WTC11 (cell line): ENCODE data around the gene GRAMD1B. TPM values are rescaled to one million over a fixed set of nuclear protein-coding genes. Genes with fewer than 3 reads are reported as not detected.
A peak's percentile ranks its signal among the peaks of the same experiment; 100 is the strongest.
"Not testable (repeated sequence)": the region's sequence is repeated elsewhere in the genome, so short reads cannot be mapped to it uniquely, and the experiment has no call there.

Source experiments
- ATAC-seq: fragments of 200-7000 bp; cut with Tn5 transposase; 2 replicates; pipeline ENCODE4 v1.10.0; 2021; ENCODE audit warnings: mild to moderate bottlenecking, moderate library complexity
- CTCF ChIA-PET: fragments of 300-600 bp; sonication (Branson Sonifier 250); formaldehyde crosslinking; loops from one replicate; lab custom pipeline; 2021; ENCODE audit warnings: antibody characterized with exemption; lab: Charles Lee
- POLR2A ChIA-PET: fragments of 350-600 bp; sonication (Branson Sonifier 250); formaldehyde crosslinking; loops from one replicate; lab custom pipeline; 2021; ENCODE audit warnings: antibody characterized with exemption; lab: Charles Lee
- DNase-seq: peaks from one replicate; pipeline ENCODE4 v3.0.0; 2021; ENCODE audit warnings: low spot score
- H3K27ac Mint-ChIP-seq: 2 replicates; pipeline ENCODE4 v1.8.0; 2021; ENCODE audit warnings: mixed read lengths
- H3K27me3 Mint-ChIP-seq: 2 replicates; pipeline ENCODE4 v1.8.0; 2021; ENCODE audit warnings: low read depth, mild to moderate bottlenecking, moderate library complexity, mixed read lengths
- H3K36me3 Mint-ChIP-seq: 2 replicates; pipeline ENCODE4 v1.8.0; 2021; ENCODE audit warnings: mixed read lengths
- H3K4me1 Mint-ChIP-seq: 2 replicates; pipeline ENCODE4 v1.8.0; 2022; ENCODE audit warnings: mixed read lengths
- H3K4me3 Mint-ChIP-seq: 2 replicates; pipeline ENCODE4 v1.8.0; 2021; ENCODE audit warnings: mild to moderate bottlenecking, moderate library complexity, mixed read lengths
- H3K9me3 Mint-ChIP-seq: 2 replicates; pipeline ENCODE4 v1.8.0; 2021; ENCODE audit warnings: mixed read lengths
- EMX1 ChIP-seq: fragments of 250-450 bp; sonication (Bioruptor Pico); IDR thresholded peaks from 2 replicates; pipeline ENCODE4 v1.8.0; 2021; ENCODE audit warnings: mild to moderate bottlenecking
- GABPB1 ChIP-seq: sonication (generic); formaldehyde crosslinking; IDR thresholded peaks from 2 replicates; pipeline ENCODE4 v1.8.1; 2023; ENCODE audit warnings: mild to moderate bottlenecking, missing genetic modification reagents
- GTF2I ChIP-seq: fragments of 250-450 bp; sonication (Bioruptor Pico); conservative IDR thresholded peaks from 2 replicates; pipeline ENCODE4 v1.4.0; 2021; ENCODE audit warnings: mild to moderate bottlenecking
- NFATC4 ChIP-seq: fragments of 250-450 bp; sonication (Bioruptor Pico); IDR thresholded peaks from 2 replicates; pipeline ENCODE4 v1.9.0; 2021; ENCODE audit warnings: mild to moderate bottlenecking
- NR3C1 ChIP-seq: sonication (generic); formaldehyde crosslinking; conservative IDR thresholded peaks from 2 replicates; pipeline ENCODE4 v1.8.1; 2023; ENCODE audit warnings: low read depth, mild to moderate bottlenecking, missing genetic modification reagents
- SP1 ChIP-seq: sonication (generic); formaldehyde crosslinking; conservative IDR thresholded peaks from 2 replicates; pipeline ENCODE4 v1.8.1; 2022; ENCODE audit warnings: missing genetic modification reagents
- ZNF138 ChIP-seq: sonication (generic); formaldehyde crosslinking; conservative IDR thresholded peaks from 2 replicates; pipeline ENCODE4 v1.8.1; 2022; ENCODE audit warnings: mild to moderate bottlenecking, moderate library complexity, missing genetic modification reagents
- ZNF671 ChIP-seq: fragments of 250-450 bp; sonication (Bioruptor Pico); IDR thresholded peaks from 2 replicates; pipeline ENCODE4 v1.8.0; 2021; ENCODE audit warnings: mild to moderate bottlenecking
- total RNA-seq: library from RNA; stranded (reverse); gene quantifications from 3 replicates; pipeline ENCODE4 v1.2.3, GENCODE V29; 2021
- TF ChIP-seq, protein P1 (sequence below): sonication (generic); formaldehyde crosslinking; IDR thresholded peaks from 2 replicates; pipeline ENCODE4 v1.8.0; 2022; ENCODE audit warnings: mild to moderate bottlenecking, missing genetic modification reagents
- TF ChIP-seq, protein P2 (sequence below): sonication (generic); formaldehyde crosslinking; IDR thresholded peaks from 2 replicates; pipeline ENCODE4 v1.8.0; 2023; ENCODE audit warnings: missing genetic modification reagents
- TF ChIP-seq, protein P3 (sequence below): sonication (generic); formaldehyde crosslinking; IDR thresholded peaks from 2 replicates; pipeline ENCODE4 v1.8.0; 2022; ENCODE audit warnings: mild to moderate bottlenecking, missing genetic modification reagents
- TF ChIP-seq, protein P4 (sequence below): sonication (generic); formaldehyde crosslinking; IDR thresholded peaks from 2 replicates; pipeline ENCODE4 v1.8.1; 2022; ENCODE audit warnings: low read depth, mild to moderate bottlenecking, moderate library complexity, missing genetic modification reagents, borderline replicate concordance
- TF ChIP-seq, protein P5 (sequence below): sonication (generic); formaldehyde crosslinking; IDR thresholded peaks from 2 replicates; pipeline ENCODE4 v1.8.0; 2022; ENCODE audit warnings: missing genetic modification reagents
- TF ChIP-seq, protein P6 (sequence below): sonication (generic); formaldehyde crosslinking; IDR thresholded peaks from 2 replicates; pipeline ENCODE4 v1.8.1; 2022; ENCODE audit warnings: missing genetic modification reagents, borderline replicate concordance

The GRAMD1B gene
- total RNA-seq, 1 experiment from 2014 or later, result 31.5 TPM

DNA sequence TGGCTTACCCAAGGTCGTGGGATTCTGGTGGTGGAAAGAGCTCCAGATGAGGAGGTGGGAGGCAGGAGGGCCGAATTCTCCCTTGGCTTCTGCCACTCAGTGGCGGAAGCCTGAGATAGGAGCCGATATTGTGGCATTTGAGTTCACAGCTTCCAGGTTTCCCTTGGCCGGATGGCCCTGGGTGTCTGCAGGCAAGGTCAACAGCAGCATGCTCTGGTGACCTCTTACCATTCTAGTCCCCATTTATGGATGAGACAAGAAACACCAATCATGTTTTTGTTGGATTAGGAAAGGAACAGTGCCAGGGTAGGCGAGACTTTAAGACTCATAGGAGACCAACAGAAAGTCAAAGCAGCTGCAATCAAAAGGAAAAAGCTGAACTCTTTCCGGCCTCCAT, 89.7 kb downstream of the GRAMD1B start:
- ChIA-PET POLR2A (interaction anchor here (0.7 kb wide), 1 partner anchor 9 kb away, joined by 6 read pairs; no protein-coding TSS in a partner anchor), CTCF (interaction anchor here (0.6 to 3.7 kb wide), 17 partner anchors 9 to 635 kb away, joined by 3 to 27 read pairs (median 4); partner anchors contain the start of gene SCN3B)
- Mint-ChIP-seq H3K4me1 (peaks cover 52% of the 10 kb centered on the region), H3K9me3 (no peaks in the 10 kb centered on the region), H3K27ac (peak overlapping the region; percentile 60; the same call in 1 of the 2 replicates), H3K4me3 (no peak overlapping the region), H3K27me3 (no peaks in the 10 kb centered on the region), H3K36me3 (no peaks in the 10 kb centered on the region)
- no peak for DNase-seq
- ATAC-seq, result peak; percentile 13
- TF ChIP-seq SP1, result no peak
- no peak for TF ChIP-seq GTF2I (CRISPR knock-in tag)
- no peak for TF ChIP-seq EMX1 (CRISPR knock-in tag)
- no peak for TF ChIP-seq NR3C1 (CRISPR knock-in tag)
- no peak for TF ChIP-seq ZNF671 (CRISPR knock-in tag)
- TF ChIP-seq, protein P1, sequence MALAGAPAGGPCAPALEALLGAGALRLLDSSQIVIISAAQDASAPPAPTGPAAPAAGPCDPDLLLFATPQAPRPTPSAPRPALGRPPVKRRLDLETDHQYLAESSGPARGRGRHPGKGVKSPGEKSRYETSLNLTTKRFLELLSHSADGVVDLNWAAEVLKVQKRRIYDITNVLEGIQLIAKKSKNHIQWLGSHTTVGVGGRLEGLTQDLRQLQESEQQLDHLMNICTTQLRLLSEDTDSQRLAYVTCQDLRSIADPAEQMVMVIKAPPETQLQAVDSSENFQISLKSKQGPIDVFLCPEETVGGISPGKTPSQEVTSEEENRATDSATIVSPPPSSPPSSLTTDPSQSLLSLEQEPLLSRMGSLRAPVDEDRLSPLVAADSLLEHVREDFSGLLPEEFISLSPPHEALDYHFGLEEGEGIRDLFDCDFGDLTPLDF (CRISPR knock-in tag), result no peak
- no peak for TF ChIP-seq ZNF138
- TF ChIP-seq, protein P2, sequence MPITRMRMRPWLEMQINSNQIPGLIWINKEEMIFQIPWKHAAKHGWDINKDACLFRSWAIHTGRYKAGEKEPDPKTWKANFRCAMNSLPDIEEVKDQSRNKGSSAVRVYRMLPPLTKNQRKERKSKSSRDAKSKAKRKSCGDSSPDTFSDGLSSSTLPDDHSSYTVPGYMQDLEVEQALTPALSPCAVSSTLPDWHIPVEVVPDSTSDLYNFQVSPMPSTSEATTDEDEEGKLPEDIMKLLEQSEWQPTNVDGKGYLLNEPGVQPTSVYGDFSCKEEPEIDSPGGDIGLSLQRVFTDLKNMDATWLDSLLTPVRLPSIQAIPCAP (CRISPR knock-in tag), result no peak
- TF ChIP-seq, protein P3, sequence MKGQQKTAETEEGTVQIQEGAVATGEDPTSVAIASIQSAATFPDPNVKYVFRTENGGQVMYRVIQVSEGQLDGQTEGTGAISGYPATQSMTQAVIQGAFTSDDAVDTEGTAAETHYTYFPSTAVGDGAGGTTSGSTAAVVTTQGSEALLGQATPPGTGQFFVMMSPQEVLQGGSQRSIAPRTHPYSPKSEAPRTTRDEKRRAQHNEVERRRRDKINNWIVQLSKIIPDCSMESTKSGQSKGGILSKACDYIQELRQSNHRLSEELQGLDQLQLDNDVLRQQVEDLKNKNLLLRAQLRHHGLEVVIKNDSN (CRISPR knock-in tag), result no peak
- TF ChIP-seq, protein P4, sequence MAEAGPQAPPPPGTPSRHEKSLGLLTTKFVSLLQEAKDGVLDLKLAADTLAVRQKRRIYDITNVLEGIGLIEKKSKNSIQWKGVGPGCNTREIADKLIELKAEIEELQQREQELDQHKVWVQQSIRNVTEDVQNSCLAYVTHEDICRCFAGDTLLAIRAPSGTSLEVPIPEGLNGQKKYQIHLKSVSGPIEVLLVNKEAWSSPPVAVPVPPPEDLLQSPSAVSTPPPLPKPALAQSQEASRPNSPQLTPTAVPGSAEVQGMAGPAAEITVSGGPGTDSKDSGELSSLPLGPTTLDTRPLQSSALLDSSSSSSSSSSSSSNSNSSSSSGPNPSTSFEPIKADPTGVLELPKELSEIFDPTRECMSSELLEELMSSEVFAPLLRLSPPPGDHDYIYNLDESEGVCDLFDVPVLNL (CRISPR knock-in tag), result no peak
- TF ChIP-seq GABPB1, result no peak
- TF ChIP-seq NFATC4 (CRISPR knock-in tag), result no peak
- TF ChIP-seq, protein P5, sequence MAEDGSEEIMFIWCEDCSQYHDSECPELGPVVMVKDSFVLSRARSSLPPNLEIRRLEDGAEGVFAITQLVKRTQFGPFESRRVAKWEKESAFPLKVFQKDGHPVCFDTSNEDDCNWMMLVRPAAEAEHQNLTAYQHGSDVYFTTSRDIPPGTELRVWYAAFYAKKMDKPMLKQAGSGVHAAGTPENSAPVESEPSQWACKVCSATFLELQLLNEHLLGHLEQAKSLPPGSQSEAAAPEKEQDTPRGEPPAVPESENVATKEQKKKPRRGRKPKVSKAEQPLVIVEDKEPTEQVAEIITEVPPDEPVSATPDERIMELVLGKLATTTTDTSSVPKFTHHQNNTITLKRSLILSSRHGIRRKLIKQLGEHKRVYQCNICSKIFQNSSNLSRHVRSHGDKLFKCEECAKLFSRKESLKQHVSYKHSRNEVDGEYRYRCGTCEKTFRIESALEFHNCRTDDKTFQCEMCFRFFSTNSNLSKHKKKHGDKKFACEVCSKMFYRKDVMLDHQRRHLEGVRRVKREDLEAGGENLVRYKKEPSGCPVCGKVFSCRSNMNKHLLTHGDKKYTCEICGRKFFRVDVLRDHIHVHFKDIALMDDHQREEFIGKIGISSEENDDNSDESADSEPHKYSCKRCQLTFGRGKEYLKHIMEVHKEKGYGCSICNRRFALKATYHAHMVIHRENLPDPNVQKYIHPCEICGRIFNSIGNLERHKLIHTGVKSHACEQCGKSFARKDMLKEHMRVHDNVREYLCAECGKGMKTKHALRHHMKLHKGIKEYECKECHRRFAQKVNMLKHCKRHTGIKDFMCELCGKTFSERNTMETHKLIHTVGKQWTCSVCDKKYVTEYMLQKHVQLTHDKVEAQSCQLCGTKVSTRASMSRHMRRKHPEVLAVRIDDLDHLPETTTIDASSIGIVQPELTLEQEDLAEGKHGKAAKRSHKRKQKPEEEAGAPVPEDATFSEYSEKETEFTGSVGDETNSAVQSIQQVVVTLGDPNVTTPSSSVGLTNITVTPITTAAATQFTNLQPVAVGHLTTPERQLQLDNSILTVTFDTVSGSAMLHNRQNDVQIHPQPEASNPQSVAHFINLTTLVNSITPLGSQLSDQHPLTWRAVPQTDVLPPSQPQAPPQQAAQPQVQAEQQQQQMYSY (CRISPR knock-in tag), result no peak
- TF ChIP-seq, protein P6, sequence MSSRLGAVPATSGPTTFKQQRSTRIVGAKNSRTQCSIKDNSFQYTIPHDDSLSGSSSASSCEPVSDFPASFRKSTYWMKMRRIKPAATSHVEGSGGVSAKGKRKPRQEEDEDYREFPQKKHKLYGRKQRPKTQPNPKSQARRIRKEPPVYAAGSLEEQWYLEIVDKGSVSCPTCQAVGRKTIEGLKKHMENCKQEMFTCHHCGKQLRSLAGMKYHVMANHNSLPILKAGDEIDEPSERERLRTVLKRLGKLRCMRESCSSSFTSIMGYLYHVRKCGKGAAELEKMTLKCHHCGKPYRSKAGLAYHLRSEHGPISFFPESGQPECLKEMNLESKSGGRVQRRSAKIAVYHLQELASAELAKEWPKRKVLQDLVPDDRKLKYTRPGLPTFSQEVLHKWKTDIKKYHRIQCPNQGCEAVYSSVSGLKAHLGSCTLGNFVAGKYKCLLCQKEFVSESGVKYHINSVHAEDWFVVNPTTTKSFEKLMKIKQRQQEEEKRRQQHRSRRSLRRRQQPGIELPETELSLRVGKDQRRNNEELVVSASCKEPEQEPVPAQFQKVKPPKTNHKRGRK (CRISPR knock-in tag), result no peak

DNA sequence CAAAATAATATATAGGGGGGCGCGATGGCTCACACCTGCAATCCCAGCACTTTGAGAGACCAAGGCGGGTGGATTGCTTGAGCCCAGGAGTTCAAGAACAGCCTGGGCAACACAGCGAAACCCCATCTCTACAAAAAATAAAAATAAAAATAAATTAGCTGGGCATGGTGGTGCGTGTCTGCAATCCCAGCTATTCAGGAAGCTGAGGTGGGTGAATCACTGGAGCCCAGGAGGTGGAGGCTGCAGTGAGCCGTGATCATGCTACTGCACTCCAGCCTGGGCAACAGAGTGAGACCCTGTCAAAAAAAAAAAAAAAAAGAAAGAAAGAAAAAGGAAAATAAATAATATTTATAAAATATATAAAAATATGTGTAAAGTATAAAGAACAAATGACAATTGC, 90.4 kb downstream of the GRAMD1B start:
- CTCF ChIA-PET, result interaction anchor here (1.0 to 3.7 kb wide), 12 partner anchors 9 to 259 kb away, joined by 3 to 27 read pairs (median 10); partner anchors contain the start of gene SCN3B
- H3K4me1 Mint-ChIP-seq, result peaks cover 59% of the 10 kb centered on the region
- POLR2A ChIA-PET, H3K27ac Mint-ChIP-seq, H3K9me3 Mint-ChIP-seq, H3K36me3 Mint-ChIP-seq, H3K27me3 Mint-ChIP-seq, DNase-seq, H3K4me3 Mint-ChIP-seq, ATAC-seq: not testable (repeated sequence)
